ENCODE data around the gene SPI1.
"Not testable (repeated sequence)": the region's sequence is repeated elsewhere in the genome, so short reads cannot be mapped to it uniquely, and the experiment has no call there.

Gene SPI1

GRCh38 chr11:47340010-47340409 lies 38.3 kb downstream of the SPI1 start:
- DNase-seq: no peak
- peaks cover 7% of the 10 kb centered on the region for H3K4me1 Mint-ChIP-seq
- peaks cover 12% of the 10 kb centered on the region for H3K27me3 Mint-ChIP-seq (ENCODE audit: low read depth, poor library complexity)
- H3K27ac Mint-ChIP-seq: no peak overlapping the region
- H3K4me3 Mint-ChIP-seq: no peak overlapping the region
- no peak for TF ChIP-seq CTCF (IDR thresholded peaks at IDR 0.05)
- no peaks in the 10 kb centered on the region for H3K9me3 Mint-ChIP-seq
- no peaks in the 10 kb centered on the region for H3K36me3 Mint-ChIP-seq (ENCODE audit: low read depth)

GRCh38 chr11:47338396-47339241 lies 39.7 kb downstream of the SPI1 start:
- Mint-ChIP-seq H3K4me1 (peaks cover 7% of the 10 kb centered on the region), H3K27me3 (ENCODE audit: low read depth, poor library complexity) (peaks cover 4% of the 10 kb centered on the region), H3K4me3 (no peak overlapping the region), H3K27ac (no peak overlapping the region), H3K9me3 (no peaks in the 10 kb centered on the region), H3K36me3 (ENCODE audit: low read depth) (no peaks in the 10 kb centered on the region)
- no peak for DNase-seq
- TF ChIP-seq CTCF (IDR thresholded peaks at IDR 0.05): no peak

GRCh38 chr11:47337229-47337924 lies 41.0 kb downstream of the SPI1 start:
- H3K4me3 Mint-ChIP-seq: no peak overlapping the region
- H3K9me3 Mint-ChIP-seq: no peaks in the 10 kb centered on the region
- H3K36me3 Mint-ChIP-seq (ENCODE audit: low read depth): no peaks in the 10 kb centered on the region
- DNase-seq: no peak
- H3K27ac Mint-ChIP-seq: no peak overlapping the region
- TF ChIP-seq CTCF (IDR thresholded peaks at IDR 0.05): no peak
- peaks cover 4% of the 10 kb centered on the region for H3K27me3 Mint-ChIP-seq (ENCODE audit: low read depth, poor library complexity)
- peaks cover 7% of the 10 kb centered on the region for H3K4me1 Mint-ChIP-seq

GRCh38 chr11:47336595-47336994 lies 41.8 kb downstream of the SPI1 start:
- no peak for DNase-seq
- Mint-ChIP-seq H3K27me3 (ENCODE audit: low read depth, poor library complexity) (peaks cover 4% of the 10 kb centered on the region), H3K36me3 (ENCODE audit: low read depth) (no peaks in the 10 kb centered on the region), H3K4me3 (no peak overlapping the region), H3K4me1 (peaks cover 3% of the 10 kb centered on the region), H3K9me3 (no peaks in the 10 kb centered on the region), H3K27ac (no peak overlapping the region)
- TF ChIP-seq CTCF (IDR thresholded peaks at IDR 0.05): no peak

- no peak for TF ChIP-seq CTCF (IDR thresholded peaks at IDR 0.05)
- Mint-ChIP-seq H3K27ac (no peak overlapping the region), H3K4me1 (peaks cover 5% of the 10 kb centered on the region)
These were observed 42.6 kb downstream of the SPI1 start for GRCh38 chr11:47335733-47336132.

GRCh38 chr11:47334699-47335411 lies 43.5 kb downstream of the SPI1 start:
- peaks cover 11% of the 10 kb centered on the region for H3K4me1 Mint-ChIP-seq
- not testable (repeated sequence) for H3K9me3 Mint-ChIP-seq; DNase-seq; H3K4me3 Mint-ChIP-seq; H3K27ac Mint-ChIP-seq; H3K27me3 Mint-ChIP-seq (ENCODE audit: low read depth, poor library complexity); H3K36me3 Mint-ChIP-seq (ENCODE audit: low read depth)

More at GRCh38 chr11:47335733-47336132, 42.6 kb downstream of the SPI1 start:
- H3K4me3 Mint-ChIP-seq: no peak overlapping the region
- H3K9me3 Mint-ChIP-seq: no peaks in the 10 kb centered on the region
- DNase-seq: no peak
- peaks cover 4% of the 10 kb centered on the region for H3K27me3 Mint-ChIP-seq (ENCODE audit: low read depth, poor library complexity)
- no peaks in the 10 kb centered on the region for H3K36me3 Mint-ChIP-seq (ENCODE audit: low read depth)

Measured in nephron progenitor cell (in vitro differentiated cells).